Breast epithelium (tissue), 4 donors: ENCODE data around the gene CIAO2B. TPM values are rescaled to one million over a fixed set of nuclear protein-coding genes. Genes with fewer than 3 reads are reported as not detected.

ENCODE experiments used
- DNase-seq, 2 donors: peaks; one replicate each; pipeline ENCODE4 v3.0.0-alpha.2; 2019; ENCODE audit warnings: low spot score in 2 of 2
- H3K27ac ChIP-seq, 2 donors: fragments of 200-600 bp; sonication (generic) in 1 of 2; one replicate each; pipeline ENCODE4 v1.5.1; 2016 to 2019; ENCODE audit warnings: mild to moderate bottlenecking in 1 of 2
- H3K27me3 ChIP-seq, 2 donors: fragments of 200-600 bp; sonication (generic) in 1 of 2; one replicate each; pipeline versions ENCODE4 v1.5.1 to v1.6.0; 2017 to 2019; ENCODE audit warnings: control low read depth in 1 of 2, mild to moderate bottlenecking in 1 of 2
- H3K36me3 ChIP-seq: fragments of 200-600 bp; one replicate; pipeline ENCODE4 v1.5.1; 2019
- H3K4me1 ChIP-seq, 2 donors: fragments of 200-600 bp; sonication (generic); one replicate each; pipeline ENCODE4 v1.5.1; 2016 to 2019; ENCODE audit warnings: control low read depth in 1 of 2
- H3K4me3 ChIP-seq, 3 donors: fragments of 200-600 bp; sonication (generic); 1 replicate in 2 of 3; 2 replicates in 1 of 3; pipeline ENCODE4 v1.5.1; 2016 to 2019; ENCODE audit warnings: mild to moderate bottlenecking in 3 of 3, moderate library complexity in 2 of 3
- H3K9me3 ChIP-seq, 2 donors: fragments of 200-600 bp; sonication (generic) in 1 of 2; one replicate each; pipeline ENCODE4 v1.5.1; 2016 to 2019; ENCODE audit warnings: control low read depth in 1 of 2
- CTCF ChIP-seq, 3 donors: fragments of 450-650 bp; IDR thresholded peaks; one replicate each; pipeline ENCODE4 v1.5.1; 2016 to 2017; ENCODE audit warnings: antibody characterized with exemption in 3 of 3, mild to moderate bottlenecking in 3 of 3, moderate library complexity in 3 of 3
- POLR2A ChIP-seq: fragments of 450-650 bp; IDR thresholded peaks from one replicate; pipeline ENCODE4 v1.6.1; 2016; ENCODE audit warnings: antibody characterized with exemption, mild to moderate bottlenecking, moderate library complexity
- POLR2AphosphoS5 ChIP-seq, 3 donors: sonication (generic); formaldehyde crosslinking; IDR thresholded peaks; one replicate each; pipeline ENCODE4 v1.6.1; 2017; ENCODE audit warnings: antibody characterized with exemption in 3 of 3
- intact Hi-C: fragments of 100-400 bp; cut with DNase I; formaldehyde crosslinking; loops from one replicate; pipeline ENCODE4 v1.15.1; 2023; ENCODE audit warnings: low total_unique reads
- total RNA-seq, 3 donors: library from RNA; depleted of rRNA; stranded (reverse); fragments of >200 nt; gene quantifications; one replicate each; pipeline ENCODE4 v1.1.0, GENCODE V29; 2016

The CIAO2B gene
- total RNA-seq, 3 donors from 2014 or later: 45.7 to 77.3 (median 65.4) TPM

DNA sequence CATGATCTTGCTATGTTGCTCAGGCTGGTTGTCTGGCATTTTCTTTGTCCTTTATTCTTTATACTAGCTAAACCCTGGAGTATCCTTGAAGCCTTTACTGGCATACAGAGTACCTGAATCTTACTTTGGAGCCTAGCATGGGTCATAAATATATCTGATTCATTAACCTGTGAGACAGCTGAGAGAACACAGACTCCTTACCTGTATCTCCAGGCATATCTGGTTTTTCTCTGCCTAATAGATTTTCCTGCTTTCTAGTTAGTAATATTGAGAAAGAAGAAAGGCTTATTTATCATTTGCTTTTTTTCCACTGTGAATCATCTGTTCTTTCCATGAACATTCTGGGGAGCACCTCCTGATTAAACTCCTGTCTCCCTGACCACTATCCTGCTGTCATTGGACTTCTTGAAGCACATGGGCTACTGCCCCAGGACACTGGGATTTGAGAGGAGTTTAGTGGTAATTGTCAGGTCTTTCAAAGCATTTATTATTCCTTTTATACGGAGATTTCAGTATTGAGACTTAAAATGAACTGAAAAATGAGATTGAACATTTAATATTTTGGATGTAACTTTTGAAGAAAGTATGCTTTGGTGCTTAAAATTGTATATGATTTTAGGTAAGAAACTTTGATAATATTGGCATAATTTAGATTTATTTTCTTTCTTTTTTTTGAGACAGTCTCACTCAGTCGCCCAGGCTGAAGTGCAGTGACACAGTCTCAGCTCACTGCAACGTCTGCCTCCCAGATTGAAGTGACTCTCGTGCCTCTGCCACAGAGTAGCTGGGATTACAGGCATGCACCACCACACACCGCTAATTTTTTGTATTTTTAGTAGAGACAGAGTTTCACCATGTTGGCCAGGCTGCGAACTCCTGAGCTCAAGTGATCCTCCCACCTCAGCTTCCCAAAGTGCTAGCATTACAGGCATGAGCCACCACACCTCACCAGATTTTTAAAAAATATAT is 45.3 kb downstream of the CIAO2B start:
- no peak for DNase-seq

DNA sequence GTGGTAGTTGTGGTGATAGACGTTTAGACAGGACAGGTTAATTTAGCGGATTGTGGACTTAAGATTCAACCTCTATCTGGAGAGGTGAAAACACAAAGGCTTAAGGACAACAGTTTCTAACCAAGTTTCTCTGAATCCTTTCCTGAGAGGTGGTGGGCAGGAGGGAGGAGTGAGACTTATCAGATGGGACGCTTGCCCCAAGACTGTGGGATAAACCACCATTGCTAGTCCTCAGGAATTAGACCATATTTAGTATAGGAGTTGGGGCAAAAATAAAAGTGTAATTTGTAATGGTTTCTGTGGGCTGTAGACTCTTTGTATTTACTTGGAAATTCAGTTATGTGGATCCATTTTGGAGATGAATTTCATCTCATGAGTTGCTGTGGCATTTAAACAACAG is 47.3 kb downstream of the CIAO2B start:
- no peaks in the 10 kb centered on the region for H3K27me3 ChIP-seq
- no peak overlapping the region for H3K4me3 ChIP-seq
- no peaks in the 10 kb centered on the region for H3K36me3 ChIP-seq
- DNase-seq: no peak
- peaks cover 4 to 7% of the 10 kb centered on the region in 2 donors for H3K4me1 ChIP-seq
- TF ChIP-seq POLR2AphosphoS5 (IDR thresholded peaks at IDR 0.05) (no peak), CTCF (IDR thresholded peaks at IDR 0.05) (no peak), POLR2A (no peak)
- intact Hi-C loops: no loop called here
- H3K27ac ChIP-seq: no peak overlapping the region
- no peaks in the 10 kb centered on the region for H3K9me3 ChIP-seq

More for the DNA sequence above, 45.3 kb downstream of the CIAO2B start:
- H3K4me1 ChIP-seq: peaks cover 4 to 7% of the 10 kb centered on the region in 2 donors
- no peaks in the 10 kb centered on the region for H3K9me3 ChIP-seq
- H3K36me3 ChIP-seq: no peaks in the 10 kb centered on the region
- no peaks in the 10 kb centered on the region for H3K27me3 ChIP-seq
- intact Hi-C loops: no loop called here
- TF ChIP-seq POLR2A (no peak), POLR2AphosphoS5 (IDR thresholded peaks at IDR 0.05) (no peak), CTCF (IDR thresholded peaks at IDR 0.05) (no peak)
- H3K4me3 ChIP-seq: no peak overlapping the region
- no peak overlapping the region for H3K27ac ChIP-seq

DNA sequence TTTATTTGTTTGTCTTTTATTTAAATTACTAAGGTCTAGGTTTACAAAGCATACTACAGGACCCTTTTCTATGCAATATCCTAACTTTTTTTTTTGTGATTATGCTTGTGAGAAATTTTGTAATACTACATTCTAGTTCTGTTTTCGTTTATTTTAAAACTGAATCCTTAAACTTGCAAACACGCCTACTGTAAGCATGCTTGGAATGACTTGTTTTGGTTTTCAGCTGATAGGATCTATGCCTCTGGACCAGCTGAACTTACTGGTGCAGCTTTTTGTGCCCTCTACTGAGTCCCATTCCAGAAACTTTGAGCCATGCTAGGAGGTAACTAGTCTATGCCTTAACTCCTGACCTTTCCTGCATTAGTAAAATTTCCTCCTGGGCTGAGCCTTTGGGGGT is 47.9 kb downstream of the CIAO2B start:
- Histone ChIP-seq H3K9me3 (no peaks in the 10 kb centered on the region), H3K4me1 (peaks cover 4 to 7% of the 10 kb centered on the region in 2 donors), H3K4me3 (no peak overlapping the region), H3K27me3 (no peaks in the 10 kb centered on the region), H3K36me3 (no peaks in the 10 kb centered on the region), H3K27ac (no peak overlapping the region)
- TF ChIP-seq POLR2A: no peak
- no peak for TF ChIP-seq POLR2AphosphoS5 (IDR thresholded peaks at IDR 0.05)
- no peak for TF ChIP-seq CTCF (IDR thresholded peaks at IDR 0.05)
- intact Hi-C loops: no loop called here
- DNase-seq: no peak

DNA sequence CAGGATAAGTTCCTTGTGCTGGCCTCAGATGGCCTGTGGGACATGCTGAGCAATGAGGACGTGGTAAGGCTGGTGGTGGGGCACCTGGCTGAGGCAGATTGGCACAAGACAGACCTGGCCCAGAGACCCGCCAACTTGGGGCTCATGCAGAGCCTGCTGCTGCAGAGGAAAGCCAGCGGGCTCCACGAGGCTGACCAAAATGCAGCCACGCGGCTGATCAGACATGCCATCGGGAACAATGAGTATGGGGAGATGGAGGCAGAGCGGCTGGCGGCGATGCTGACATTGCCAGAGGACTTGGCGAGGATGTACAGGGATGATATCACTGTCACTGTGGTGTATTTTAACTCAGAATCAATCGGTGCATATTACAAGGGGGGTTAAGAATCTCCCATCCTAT is 48.7 kb downstream of the CIAO2B start:
- peaks cover 4 to 7% of the 10 kb centered on the region in 2 donors for H3K4me1 ChIP-seq
- H3K9me3 ChIP-seq: no peaks in the 10 kb centered on the region
- intact Hi-C loops: no loop called here

More for the DNA sequence above, 48.7 kb downstream of the CIAO2B start:
- no peak overlapping the region for H3K4me3 ChIP-seq
- no peaks in the 10 kb centered on the region for H3K27me3 ChIP-seq
- no peak for TF ChIP-seq CTCF (IDR thresholded peaks at IDR 0.05)
- DNase-seq: no peak
- peak overlapping the region in 1 of 2 donors; percentile 5 for H3K27ac ChIP-seq
- no peaks in the 10 kb centered on the region for H3K36me3 ChIP-seq
